Measurements from ENCODE around the gene DIMT1. TPM values are rescaled to one million over a fixed set of nuclear protein-coding genes. Genes with fewer than 3 reads are reported as not detected.
A peak's percentile ranks its signal among the peaks of the same experiment; 100 is the strongest.

Gene DIMT1
- total RNA-seq, 2 donors from 2014 or later: 26.1 to 35.6 TPM

DNA sequence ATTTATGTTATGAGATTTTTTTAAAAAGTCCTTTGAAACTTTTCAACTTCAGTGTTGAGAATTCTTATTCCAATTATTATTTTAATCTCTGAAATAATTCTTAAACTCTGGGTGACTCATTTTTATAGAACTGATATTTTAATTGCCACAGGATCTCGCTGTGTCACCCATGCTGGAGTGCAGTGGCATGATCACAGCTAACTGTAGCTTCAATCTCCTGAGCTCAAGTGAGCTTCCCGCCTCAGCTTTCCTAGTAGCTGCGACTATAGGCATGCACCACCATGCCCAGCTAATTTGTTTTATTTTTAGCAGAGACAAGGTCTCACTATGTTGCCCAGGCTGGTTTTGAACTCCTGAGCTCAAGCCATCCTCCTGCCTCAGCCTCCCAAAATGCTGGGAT lies 41.0 kb downstream of the DIMT1 start:
- Histone ChIP-seq H3K36me3 (peaks cover 5% of the 10 kb centered on the region in 2 donors), H3K4me1 (replicated peaks) (no peaks in the 10 kb centered on the region), H3K4me3 (no peak overlapping the region), H3K27ac (no peak overlapping the region), H3K27me3 (replicated peaks; ENCODE audit: insufficient read depth) (no peaks in the 10 kb centered on the region), H3K9me3 (no peaks in the 10 kb centered on the region)
- DNase-seq (ENCODE audit: low spot score): no peak
- intact Hi-C loops (cut with DNase I): no loop called here
- TF ChIP-seq POLR2A (IDR thresholded peaks at IDR 0.05): no peak
- no peak for TF ChIP-seq POLR2AphosphoS5 (IDR thresholded peaks at IDR 0.05)
- TF ChIP-seq, protein P1, sequence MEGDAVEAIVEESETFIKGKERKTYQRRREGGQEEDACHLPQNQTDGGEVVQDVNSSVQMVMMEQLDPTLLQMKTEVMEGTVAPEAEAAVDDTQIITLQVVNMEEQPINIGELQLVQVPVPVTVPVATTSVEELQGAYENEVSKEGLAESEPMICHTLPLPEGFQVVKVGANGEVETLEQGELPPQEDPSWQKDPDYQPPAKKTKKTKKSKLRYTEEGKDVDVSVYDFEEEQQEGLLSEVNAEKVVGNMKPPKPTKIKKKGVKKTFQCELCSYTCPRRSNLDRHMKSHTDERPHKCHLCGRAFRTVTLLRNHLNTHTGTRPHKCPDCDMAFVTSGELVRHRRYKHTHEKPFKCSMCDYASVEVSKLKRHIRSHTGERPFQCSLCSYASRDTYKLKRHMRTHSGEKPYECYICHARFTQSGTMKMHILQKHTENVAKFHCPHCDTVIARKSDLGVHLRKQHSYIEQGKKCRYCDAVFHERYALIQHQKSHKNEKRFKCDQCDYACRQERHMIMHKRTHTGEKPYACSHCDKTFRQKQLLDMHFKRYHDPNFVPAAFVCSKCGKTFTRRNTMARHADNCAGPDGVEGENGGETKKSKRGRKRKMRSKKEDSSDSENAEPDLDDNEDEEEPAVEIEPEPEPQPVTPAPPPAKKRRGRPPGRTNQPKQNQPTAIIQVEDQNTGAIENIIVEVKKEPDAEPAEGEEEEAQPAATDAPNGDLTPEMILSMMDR (IDR thresholded peaks at IDR 0.05): no peak
- WGBS: 96% methylated on average over 3 of the region's 3 CpGs

GRCh38 chr5:62354028-62354874 lies 49.5 kb downstream of the DIMT1 start:
- DNase-seq (ENCODE audit: low spot score): peak; percentile 57
- H3K9me3 ChIP-seq: no peaks in the 10 kb centered on the region
- no peak overlapping the region for H3K4me3 ChIP-seq
- intact Hi-C loops (cut with DNase I): loop anchor here (5.0 kb wide), 1 partner anchor 47 kb away; the partner anchor contains the start of gene KIF2A
- no peaks in the 10 kb centered on the region for H3K36me3 ChIP-seq
- peak; percentile 9 for TF ChIP-seq POLR2AphosphoS5 (IDR thresholded peaks at IDR 0.05)
- TF ChIP-seq, protein P1 (IDR thresholded peaks at IDR 0.05): peak in 3 of 4 experiments; percentile 72 to 85 (median 77)
- no peak for TF ChIP-seq POLR2A (IDR thresholded peaks at IDR 0.05)
- no peak overlapping the region for H3K27ac ChIP-seq
- H3K4me1 ChIP-seq (replicated peaks): no peaks in the 10 kb centered on the region
- H3K27me3 ChIP-seq (replicated peaks; ENCODE audit: insufficient read depth): no peaks in the 10 kb centered on the region

DNA sequence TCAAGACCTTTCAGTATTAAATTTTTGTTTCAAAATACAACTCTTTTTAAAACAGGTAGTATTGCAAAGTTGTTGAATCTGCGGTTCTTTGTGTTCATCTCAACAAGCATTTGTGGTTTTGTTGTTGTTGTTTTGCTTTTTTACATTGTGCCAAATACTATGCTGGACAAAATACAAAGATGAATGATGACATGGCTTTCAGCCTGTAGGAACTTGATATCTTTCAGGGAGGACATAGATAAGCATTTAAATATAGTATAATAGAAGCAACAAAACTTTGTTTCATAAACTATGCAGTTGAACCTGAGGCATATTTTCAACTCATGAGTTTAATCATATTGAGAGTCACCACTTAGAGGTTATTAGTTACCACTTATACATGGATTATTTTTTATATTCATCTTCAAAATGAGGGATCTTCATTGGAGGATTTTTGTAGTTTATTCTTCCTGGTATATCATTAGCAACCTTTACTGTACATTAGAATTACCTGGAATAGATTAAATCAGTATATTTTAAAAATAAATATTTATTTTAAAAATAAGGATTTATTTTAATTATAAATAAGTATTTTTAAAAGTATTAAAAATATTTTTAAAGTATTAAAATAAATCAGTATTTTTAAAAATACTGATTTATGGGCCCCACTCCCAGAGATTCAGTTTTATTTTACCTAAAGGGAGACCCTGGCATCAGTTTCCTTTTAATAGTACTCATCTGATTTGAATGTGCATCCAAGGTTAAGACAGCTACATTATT lies 54.8 kb downstream of the DIMT1 start:
- H3K4me3 ChIP-seq: no peak overlapping the region
- 100% methylated on average over 1 of the region's 1 CpG for WGBS

DNA sequence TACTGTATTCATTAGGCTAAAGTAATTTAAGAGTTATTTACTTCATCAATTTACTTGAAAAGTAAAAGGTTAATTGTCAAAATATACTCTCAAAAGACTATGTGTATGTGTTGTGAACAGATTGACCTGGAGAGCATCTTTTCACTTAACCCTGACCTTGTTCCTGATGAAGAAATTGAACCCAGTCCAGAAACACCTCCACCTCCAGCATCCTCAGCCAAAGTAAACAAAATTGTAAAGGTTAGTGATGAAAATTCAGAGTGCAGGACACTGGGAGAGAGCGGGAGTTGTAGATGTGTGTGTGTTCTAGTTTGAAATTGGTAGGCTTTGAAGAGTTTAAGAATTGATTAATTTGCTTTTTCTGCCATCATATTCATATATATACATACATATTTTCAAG lies 55.8 kb downstream of the DIMT1 start:
- WGBS: 78% methylated on average over 1 of the region's 1 CpG
- no peaks in the 10 kb centered on the region for H3K36me3 ChIP-seq
- no peak overlapping the region for H3K27ac ChIP-seq
- no peak for DNase-seq (ENCODE audit: low spot score)
- H3K9me3 ChIP-seq: no peaks in the 10 kb centered on the region
- no peak overlapping the region for H3K4me3 ChIP-seq
- no peaks in the 10 kb centered on the region for H3K4me1 ChIP-seq (replicated peaks)
- no peaks in the 10 kb centered on the region for H3K27me3 ChIP-seq (replicated peaks; ENCODE audit: insufficient read depth)
- intact Hi-C loops (cut with DNase I): no loop called here
- TF ChIP-seq, protein P1 (IDR thresholded peaks at IDR 0.05): no peak
- TF ChIP-seq POLR2A (IDR thresholded peaks at IDR 0.05) (no peak), POLR2AphosphoS5 (IDR thresholded peaks at IDR 0.05) (no peak)

More for the DNA sequence above, 54.8 kb downstream of the DIMT1 start:
- no peaks in the 10 kb centered on the region for H3K36me3 ChIP-seq
- TF ChIP-seq POLR2A (IDR thresholded peaks at IDR 0.05): no peak
- TF ChIP-seq, protein P1 (IDR thresholded peaks at IDR 0.05): no peak
- no peak for TF ChIP-seq POLR2AphosphoS5 (IDR thresholded peaks at IDR 0.05)
- H3K9me3 ChIP-seq: no peaks in the 10 kb centered on the region
- no peak overlapping the region for H3K27ac ChIP-seq
- intact Hi-C loops (cut with DNase I): no loop called here
- H3K4me1 ChIP-seq (replicated peaks): no peaks in the 10 kb centered on the region
- H3K27me3 ChIP-seq (replicated peaks; ENCODE audit: insufficient read depth): no peaks in the 10 kb centered on the region
- no peak for DNase-seq (ENCODE audit: low spot score)

Measured in prostate gland (tissue), 2 donors.